Measurements from ENCODE around the gene RHBDF2. TPM values are rescaled to one million over a fixed set of nuclear protein-coding genes. Genes with fewer than 3 reads are reported as not detected.

RHBDF2 gene
- total and polyA plus RNA-seq, 2 donors (not counting 3 experiments of a cell fraction or from before 2014, with no cell fraction given): 25.5 to 38.5 TPM

DNA sequence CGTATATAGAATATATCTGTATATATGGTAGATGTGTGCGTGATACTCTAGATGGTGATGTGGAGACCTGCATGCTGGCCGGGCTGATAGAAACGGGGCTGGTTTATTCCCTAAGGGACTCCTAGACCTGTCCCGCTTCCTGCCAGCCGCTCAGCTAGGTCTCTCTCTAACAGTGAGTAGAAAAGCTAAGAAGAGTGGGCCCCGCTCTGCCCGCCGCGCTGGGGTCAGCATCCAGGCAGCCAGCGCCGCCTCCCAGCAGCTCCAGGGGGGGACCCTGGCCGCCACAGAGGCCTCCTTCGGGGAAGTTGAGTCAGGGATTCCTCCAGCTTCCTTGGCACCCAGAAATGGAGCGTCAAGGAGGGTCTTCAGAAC lies 26.9 kb upstream of the RHBDF2 start:
- Histone ChIP-seq H3K36me3 (ENCODE audit: control insufficient read depth in 2 of 2, extremely low read depth in 1 of 2, insufficient read depth in 2 of 2, low read length in 2 of 2) (no peaks in the 10 kb centered on the region), H3K4me1 (ENCODE audit: control insufficient read depth, extremely low read depth, insufficient read depth, low read length) (peaks cover 23% of the 10 kb centered on the region), H3K79me2 (ENCODE audit: control insufficient read depth, insufficient read depth, low read length) (no peaks in the 10 kb centered on the region), H4K20me1 (replicated peaks; ENCODE audit: control insufficient read depth, extremely low read depth, insufficient read depth, low read length) (no peaks in the 10 kb centered on the region), H3K4me3 (replicated peaks in 1 of 3; ENCODE audit: insufficient read depth in 1 of 3, low read depth in 1 of 3, low read length in 3 of 3) (no peak overlapping the region), H3K9me3 (replicated peaks; ENCODE audit: control insufficient read depth, insufficient read depth, low read length) (no peaks in the 10 kb centered on the region), H3K9ac (replicated peaks; ENCODE audit: extremely low read depth, insufficient read depth, low read length) (no peak overlapping the region), H2AFZ (ENCODE audit: low read depth, low read length) (no peak overlapping the region), H3K4me2 (ENCODE audit: insufficient read depth, low read length) (no peak overlapping the region), H3K27ac (ENCODE audit: insufficient read depth, low read depth, low read length) (no peak overlapping the region), H3K9me1 (replicated peaks; ENCODE audit: control insufficient read depth, extremely low read depth, insufficient read depth, low read length) (no peaks in the 10 kb centered on the region), H3K27me3 (ENCODE audit: control insufficient read depth in 2 of 2, insufficient read depth in 2 of 2, low read length in 2 of 2) (no peaks in the 10 kb centered on the region)
- TF ChIP-seq, protein P1, sequence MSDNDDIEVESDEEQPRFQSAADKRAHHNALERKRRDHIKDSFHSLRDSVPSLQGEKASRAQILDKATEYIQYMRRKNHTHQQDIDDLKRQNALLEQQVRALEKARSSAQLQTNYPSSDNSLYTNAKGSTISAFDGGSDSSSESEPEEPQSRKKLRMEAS (IDR thresholded peaks at IDR 0.05; ENCODE audit: insufficient read depth, insufficient read length): no peak
- TF ChIP-seq POLR2A (IDR thresholded peaks at IDR 0.05; ENCODE audit: low read depth, low read length) (no peak), MYC (IDR thresholded peaks at IDR 0.05; ENCODE audit: low read depth, low read length) (no peak), POLR2AphosphoS5 (IDR thresholded peaks at IDR 0.05; ENCODE audit: insufficient read depth, low read depth, low read length) (no peak), GATA2 (IDR thresholded peaks at IDR 0.05; ENCODE audit: insufficient read depth, insufficient read length, low read depth, low read length) (no peak), EZH2 (IDR thresholded peaks at IDR 0.05; ENCODE audit: borderline replicate concordance, low read depth, low read length, severe bottlenecking) (no peak), JUN (IDR thresholded peaks at IDR 0.05; ENCODE audit: borderline replicate concordance, insufficient read depth, insufficient read length, low read depth) (no peak), FOS (IDR thresholded peaks at IDR 0.05; ENCODE audit: borderline replicate concordance, insufficient read depth, low read length) (no peak)
- TF ChIP-seq, protein P2, sequence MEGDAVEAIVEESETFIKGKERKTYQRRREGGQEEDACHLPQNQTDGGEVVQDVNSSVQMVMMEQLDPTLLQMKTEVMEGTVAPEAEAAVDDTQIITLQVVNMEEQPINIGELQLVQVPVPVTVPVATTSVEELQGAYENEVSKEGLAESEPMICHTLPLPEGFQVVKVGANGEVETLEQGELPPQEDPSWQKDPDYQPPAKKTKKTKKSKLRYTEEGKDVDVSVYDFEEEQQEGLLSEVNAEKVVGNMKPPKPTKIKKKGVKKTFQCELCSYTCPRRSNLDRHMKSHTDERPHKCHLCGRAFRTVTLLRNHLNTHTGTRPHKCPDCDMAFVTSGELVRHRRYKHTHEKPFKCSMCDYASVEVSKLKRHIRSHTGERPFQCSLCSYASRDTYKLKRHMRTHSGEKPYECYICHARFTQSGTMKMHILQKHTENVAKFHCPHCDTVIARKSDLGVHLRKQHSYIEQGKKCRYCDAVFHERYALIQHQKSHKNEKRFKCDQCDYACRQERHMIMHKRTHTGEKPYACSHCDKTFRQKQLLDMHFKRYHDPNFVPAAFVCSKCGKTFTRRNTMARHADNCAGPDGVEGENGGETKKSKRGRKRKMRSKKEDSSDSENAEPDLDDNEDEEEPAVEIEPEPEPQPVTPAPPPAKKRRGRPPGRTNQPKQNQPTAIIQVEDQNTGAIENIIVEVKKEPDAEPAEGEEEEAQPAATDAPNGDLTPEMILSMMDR (IDR thresholded peaks at IDR 0.05; ENCODE audit: extremely low read depth in 1 of 2, insufficient read depth in 1 of 2, low read depth in 1 of 2, low read length in 2 of 2): no peak
- CTCF ChIA-PET: interaction anchor here (0.7 to 4.3 kb wide), 15 partner anchors 8 to 260 kb away, joined by 3 to 60 read pairs (median 4); partner anchors contain the start of genes CYGB and PRCD
- dilution Hi-C loops (cut with MboI; ENCODE audit: extremely low pct_ligation_motif_present, low sequenced_read_pairs): no loop called here
- FAIRE-seq (no peak), DNase-seq (ENCODE audit: low read depth, low spot score) (no peak)
- intact Hi-C loops (cut with micrococcal nuclease): loop anchor here (10.0 kb wide), 1 partner anchor 187 kb away; the partner anchor contains the start of gene MXRA7
- BruUV-seq (replicated peaks): no TSS peak
- POLR2A ChIA-PET: interaction anchor here (0.7 to 1.2 kb wide), 3 partner anchors 18 to 140 kb away, joined by 3 to 6 read pairs (median 3); no protein-coding TSS in a partner anchor
